ENCODE results near the gene PPP3R1. TPM values are rescaled to one million over a fixed set of nuclear protein-coding genes. Genes with fewer than 3 reads are reported as not detected.

The PPP3R1 gene
- total and polyA plus RNA-seq, 10 of the 15 experiments (the other 5 are each of a cell fraction or from before 2014, with no cell fraction given): 1.5 to 61.0 (median 15.8) TPM

DNA sequence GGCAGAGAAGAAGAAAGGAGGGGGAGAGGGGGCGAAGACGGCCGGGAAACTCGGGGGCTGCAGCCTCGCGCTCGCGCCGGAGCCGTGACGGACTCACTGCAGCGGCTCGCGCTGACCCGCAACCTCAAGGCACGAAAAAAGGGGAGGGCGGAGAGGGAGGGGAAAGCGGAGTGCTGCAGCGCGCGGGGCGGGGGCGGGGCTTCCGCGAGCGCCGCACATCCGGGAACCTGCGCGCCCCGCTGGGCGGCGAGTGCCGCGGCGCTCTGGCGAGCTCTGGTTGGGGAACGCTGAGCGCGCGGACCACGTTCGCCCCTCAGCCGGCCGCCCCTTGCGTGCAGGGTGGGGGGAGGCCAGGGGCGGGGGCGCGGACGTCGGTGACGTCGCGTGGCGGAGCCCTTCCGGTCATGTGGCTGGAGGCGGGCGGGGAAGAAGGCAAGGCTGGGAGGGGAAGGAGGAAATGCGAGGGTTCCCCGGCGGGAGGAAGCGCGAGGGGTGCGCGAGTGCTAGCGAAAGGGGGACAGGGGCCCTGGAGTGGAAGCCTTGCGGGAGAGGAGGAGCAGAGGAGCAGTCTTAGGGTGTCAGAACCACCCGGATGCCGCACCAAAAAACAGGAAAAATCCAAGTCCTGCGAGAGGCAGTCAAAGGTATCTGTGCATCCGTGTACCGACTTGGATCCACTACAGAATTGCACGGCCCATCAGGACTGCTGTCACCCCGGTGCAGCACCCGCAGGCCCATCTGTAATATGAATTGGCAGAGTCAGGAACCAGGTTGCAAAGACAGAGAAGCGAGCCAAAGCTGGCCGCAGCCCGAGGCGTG lies at the start of gene PPP3R1 (continued):
- TF ChIP-seq, protein P1, sequence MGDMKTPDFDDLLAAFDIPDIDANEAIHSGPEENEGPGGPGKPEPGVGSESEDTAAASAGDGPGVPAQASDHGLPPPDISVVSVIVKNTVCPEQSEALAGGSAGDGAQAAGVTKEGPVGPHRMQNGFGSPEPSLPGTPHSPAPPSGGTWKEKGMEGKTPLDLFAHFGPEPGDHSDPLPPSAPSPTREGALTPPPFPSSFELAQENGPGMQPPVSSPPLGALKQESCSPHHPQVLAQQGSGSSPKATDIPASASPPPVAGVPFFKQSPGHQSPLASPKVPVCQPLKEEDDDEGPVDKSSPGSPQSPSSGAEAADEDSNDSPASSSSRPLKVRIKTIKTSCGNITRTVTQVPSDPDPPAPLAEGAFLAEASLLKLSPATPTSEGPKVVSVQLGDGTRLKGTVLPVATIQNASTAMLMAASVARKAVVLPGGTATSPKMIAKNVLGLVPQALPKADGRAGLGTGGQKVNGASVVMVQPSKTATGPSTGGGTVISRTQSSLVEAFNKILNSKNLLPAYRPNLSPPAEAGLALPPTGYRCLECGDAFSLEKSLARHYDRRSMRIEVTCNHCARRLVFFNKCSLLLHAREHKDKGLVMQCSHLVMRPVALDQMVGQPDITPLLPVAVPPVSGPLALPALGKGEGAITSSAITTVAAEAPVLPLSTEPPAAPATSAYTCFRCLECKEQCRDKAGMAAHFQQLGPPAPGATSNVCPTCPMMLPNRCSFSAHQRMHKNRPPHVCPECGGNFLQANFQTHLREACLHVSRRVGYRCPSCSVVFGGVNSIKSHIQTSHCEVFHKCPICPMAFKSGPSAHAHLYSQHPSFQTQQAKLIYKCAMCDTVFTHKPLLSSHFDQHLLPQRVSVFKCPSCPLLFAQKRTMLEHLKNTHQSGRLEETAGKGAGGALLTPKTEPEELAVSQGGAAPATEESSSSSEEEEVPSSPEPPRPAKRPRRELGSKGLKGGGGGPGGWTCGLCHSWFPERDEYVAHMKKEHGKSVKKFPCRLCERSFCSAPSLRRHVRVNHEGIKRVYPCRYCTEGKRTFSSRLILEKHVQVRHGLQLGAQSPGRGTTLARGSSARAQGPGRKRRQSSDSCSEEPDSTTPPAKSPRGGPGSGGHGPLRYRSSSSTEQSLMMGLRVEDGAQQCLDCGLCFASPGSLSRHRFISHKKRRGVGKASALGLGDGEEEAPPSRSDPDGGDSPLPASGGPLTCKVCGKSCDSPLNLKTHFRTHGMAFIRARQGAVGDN (IDR thresholded peaks at IDR 0.05): peak; percentile 52; the same call in 1 of the 2 replicates
- TF ChIP-seq BCL11A (IDR thresholded peaks at IDR 0.05; ENCODE audit: low read depth, low read length): no peak
- TF ChIP-seq, protein P2, sequence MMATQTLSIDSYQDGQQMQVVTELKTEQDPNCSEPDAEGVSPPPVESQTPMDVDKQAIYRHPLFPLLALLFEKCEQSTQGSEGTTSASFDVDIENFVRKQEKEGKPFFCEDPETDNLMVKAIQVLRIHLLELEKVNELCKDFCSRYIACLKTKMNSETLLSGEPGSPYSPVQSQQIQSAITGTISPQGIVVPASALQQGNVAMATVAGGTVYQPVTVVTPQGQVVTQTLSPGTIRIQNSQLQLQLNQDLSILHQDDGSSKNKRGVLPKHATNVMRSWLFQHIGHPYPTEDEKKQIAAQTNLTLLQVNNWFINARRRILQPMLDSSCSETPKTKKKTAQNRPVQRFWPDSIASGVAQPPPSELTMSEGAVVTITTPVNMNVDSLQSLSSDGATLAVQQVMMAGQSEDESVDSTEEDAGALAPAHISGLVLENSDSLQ (IDR thresholded peaks at IDR 0.05): peak; percentile 39
- no peak for TF ChIP-seq ZSCAN29 (IDR thresholded peaks at IDR 0.05)
- peak; percentile 58; the same call in 1 of the 2 replicates for TF ChIP-seq TAF1 (IDR thresholded peaks at IDR 0.05; ENCODE audit: borderline replicate concordance, low read depth, low read length)
- peak in 1 of 2 experiments; percentile 59; a peak in 1 of 4 replicates for TF ChIP-seq IKZF2 (IDR thresholded peaks at IDR 0.05)
- TF ChIP-seq, protein P3, sequence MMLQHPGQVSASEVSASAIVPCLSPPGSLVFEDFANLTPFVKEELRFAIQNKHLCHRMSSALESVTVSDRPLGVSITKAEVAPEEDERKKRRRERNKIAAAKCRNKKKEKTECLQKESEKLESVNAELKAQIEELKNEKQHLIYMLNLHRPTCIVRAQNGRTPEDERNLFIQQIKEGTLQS (IDR thresholded peaks at IDR 0.05; ENCODE audit: borderline replicate concordance, extremely low read depth, low read depth, low read length): peak; percentile 49; the same call in 1 of the 2 replicates
- peak; percentile 25 for TF ChIP-seq SMAD1 (IDR thresholded peaks at IDR 0.05; ENCODE audit: low read depth, partially characterized antibody)
- TF ChIP-seq SREBF2 (IDR thresholded peaks at IDR 0.05; ENCODE audit: low read length): no peak
- no peak; the same call in 1 of the 2 replicates for TF ChIP-seq RB1 (IDR thresholded peaks at IDR 0.05; ENCODE audit: borderline replicate concordance)
- TF ChIP-seq HCFC1 (IDR thresholded peaks at IDR 0.05; ENCODE audit: low read length): peak; percentile 42
- TF ChIP-seq EP300 (IDR thresholded peaks at IDR 0.05; ENCODE audit: borderline replicate concordance in 1 of 2, control insufficient read depth in 1 of 2, low read depth in 2 of 2, low read length in 2 of 2): peak in 1 of 2 experiments; percentile 13; a peak in 1 of 4 replicates
- TF ChIP-seq ZNF384 (IDR thresholded peaks at IDR 0.05; ENCODE audit: borderline replicate concordance, low read depth, low read length): no peak
- TF ChIP-seq CBFB (IDR thresholded peaks at IDR 0.05; ENCODE audit: low read depth): peak; percentile 42
- peak; percentile 93 for TF ChIP-seq POLR2A (IDR thresholded peaks at IDR 0.05; ENCODE audit: low read depth, low read length)
- no peak for TF ChIP-seq TCF7 (IDR thresholded peaks at IDR 0.05; ENCODE audit: borderline replicate concordance)
- TF ChIP-seq PML (IDR thresholded peaks at IDR 0.05; ENCODE audit: low read length): peak; percentile 78; the same call in 1 of the 2 replicates
- no peak for TF ChIP-seq CHD1 (IDR thresholded peaks at IDR 0.05; ENCODE audit: low read depth, low read length)
- peak; percentile 85 for TF ChIP-seq HDGF (IDR thresholded peaks at IDR 0.05)
- TF ChIP-seq SUPT20H (IDR thresholded peaks at IDR 0.05; ENCODE audit: borderline replicate concordance, control insufficient read depth, low read depth, low read length): no peak
- peak; percentile 55; the same call in 2 of the 3 replicates for TF ChIP-seq POU2F2 (IDR thresholded peaks at IDR 0.05; ENCODE audit: borderline replicate concordance, low read depth, low read length)
- TF ChIP-seq, protein P4, sequence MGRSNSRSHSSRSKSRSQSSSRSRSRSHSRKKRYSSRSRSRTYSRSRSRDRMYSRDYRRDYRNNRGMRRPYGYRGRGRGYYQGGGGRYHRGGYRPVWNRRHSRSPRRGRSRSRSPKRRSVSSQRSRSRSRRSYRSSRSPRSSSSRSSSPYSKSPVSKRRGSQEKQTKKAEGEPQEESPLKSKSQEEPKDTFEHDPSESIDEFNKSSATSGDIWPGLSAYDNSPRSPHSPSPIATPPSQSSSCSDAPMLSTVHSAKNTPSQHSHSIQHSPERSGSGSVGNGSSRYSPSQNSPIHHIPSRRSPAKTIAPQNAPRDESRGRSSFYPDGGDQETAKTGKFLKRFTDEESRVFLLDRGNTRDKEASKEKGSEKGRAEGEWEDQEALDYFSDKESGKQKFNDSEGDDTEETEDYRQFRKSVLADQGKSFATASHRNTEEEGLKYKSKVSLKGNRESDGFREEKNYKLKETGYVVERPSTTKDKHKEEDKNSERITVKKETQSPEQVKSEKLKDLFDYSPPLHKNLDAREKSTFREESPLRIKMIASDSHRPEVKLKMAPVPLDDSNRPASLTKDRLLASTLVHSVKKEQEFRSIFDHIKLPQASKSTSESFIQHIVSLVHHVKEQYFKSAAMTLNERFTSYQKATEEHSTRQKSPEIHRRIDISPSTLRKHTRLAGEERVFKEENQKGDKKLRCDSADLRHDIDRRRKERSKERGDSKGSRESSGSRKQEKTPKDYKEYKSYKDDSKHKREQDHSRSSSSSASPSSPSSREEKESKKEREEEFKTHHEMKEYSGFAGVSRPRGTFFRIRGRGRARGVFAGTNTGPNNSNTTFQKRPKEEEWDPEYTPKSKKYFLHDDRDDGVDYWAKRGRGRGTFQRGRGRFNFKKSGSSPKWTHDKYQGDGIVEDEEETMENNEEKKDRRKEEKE (IDR thresholded peaks at IDR 0.05): no peak
- TF ChIP-seq IRF4 (IDR thresholded peaks at IDR 0.05; ENCODE audit: low read depth, low read length): no peak

Data from GM12878 (cell line).